OCI-LY1 (cell line): ENCODE data around the gene MCCD1.

Source experiments
- H2AFZ ChIP-seq: fragments of 200-600 bp; sonication (generic), shearing (Covaris generic); 2 replicates; pipeline ENCODE4 v1.6.0; 2014; ENCODE audit warnings: antibody characterized with exemption, mild to moderate bottlenecking, low read length
- H3F3A ChIP-seq: fragments of 200-600 bp; sonication (generic), shearing (Covaris generic); 2 replicates; pipeline ENCODE4 v1.6.0; 2014; ENCODE audit warnings: mild to moderate bottlenecking, antibody characterized with exemption, low read length, moderate library complexity; ENCODE audit not compliant: insufficient read depth
- H3K27ac ChIP-seq: fragments of 200-600 bp; sonication (generic); 2 replicates; pipeline ENCODE4 v1.5.1; 2014; ENCODE audit warnings: low read length, mixed run types, mild to moderate bottlenecking, low read depth; ENCODE audit not compliant: poor library complexity, severe bottlenecking
- H3K27me3 ChIP-seq: fragments of 200-600 bp; sonication (generic); 2 replicates; pipeline ENCODE4 v1.6.0; 2014; ENCODE audit warnings: antibody characterized with exemption, mild to moderate bottlenecking, low read length, moderate library complexity; ENCODE audit not compliant: insufficient read depth
- H3K36me3 ChIP-seq: fragments of 200-600 bp; sonication (generic); 2 replicates; pipeline ENCODE4 v1.6.1; 2014; ENCODE audit warnings: mild to moderate bottlenecking, antibody characterized with exemption, low read length, moderate library complexity, mixed read lengths; ENCODE audit not compliant: insufficient read depth
- H3K4me1 ChIP-seq: fragments of 200-600 bp; sonication (generic); 2 replicates; pipeline ENCODE4 v1.5.1; 2014; ENCODE audit warnings: mild to moderate bottlenecking, low read length, moderate library complexity; ENCODE audit not compliant: insufficient read depth, severe bottlenecking
- H3K4me2 ChIP-seq: fragments of 200-600 bp; sonication (generic), shearing (Covaris generic); 2 replicates; pipeline ENCODE4 v1.6.1; 2014; ENCODE audit warnings: low read length
- H3K4me3 ChIP-seq: fragments of 200-600 bp; sonication (generic); 2 replicates; pipeline ENCODE4 v1.5.1; 2014; ENCODE audit warnings: low read length, low read depth, mild to moderate bottlenecking, mixed read lengths; ENCODE audit not compliant: poor library complexity, severe bottlenecking
- H3K79me2 ChIP-seq: fragments of 200-600 bp; shearing (Covaris generic); 2 replicates; pipeline ENCODE4 v1.6.1; 2016; ENCODE audit warnings: mixed run types, low read length, mixed read lengths; ENCODE audit not compliant: insufficient read depth
- H3K9ac ChIP-seq: fragments of 200-600 bp; sonication (generic), shearing (Covaris generic); 2 replicates; pipeline ENCODE4 v1.6.1; 2014; ENCODE audit warnings: mild to moderate bottlenecking, low read length, mixed read lengths
- H3K9me2 ChIP-seq: fragments of 200-600 bp; sonication (generic), shearing (Covaris generic); 2 replicates; pipeline ENCODE4 v1.6.1; 2014; ENCODE audit warnings: low read depth, mild to moderate bottlenecking, low read length, mixed read lengths
- H3K9me3 ChIP-seq: fragments of 200-600 bp; shearing (Covaris generic); 2 replicates; pipeline ENCODE4 v1.6.1; 2014; ENCODE audit warnings: low read length, mixed read lengths
- H4K20me1 ChIP-seq: fragments of 200-600 bp; sonication (generic), shearing (Covaris generic); 2 replicates; pipeline ENCODE4 v1.6.0; 2016; ENCODE audit warnings: mild to moderate bottlenecking, low read length; ENCODE audit not compliant: insufficient read depth
- CTCF ChIP-seq: fragments of 200-600 bp; sonication (generic), shearing (Covaris generic); IDR thresholded peaks from 2 replicates; pipeline ENCODE4 v1.5.1; 2017; ENCODE audit warnings: mild to moderate bottlenecking, antibody characterized with exemption, low read length, moderate library complexity, mixed read lengths
- EZH2 ChIP-seq: fragments of 200-600 bp; sonication (generic), shearing (Covaris generic); IDR thresholded peaks from 2 replicates; pipeline ENCODE4 v1.8.0; 2017; ENCODE audit warnings: borderline replicate concordance, mixed run types, mild to moderate bottlenecking, antibody characterized with exemption, low read length, moderate library complexity, mixed read lengths

MCCD1 gene

GRCh38 chr6:31521835-31522234 lies 6.9 kb upstream of the MCCD1 start:
- H3F3A ChIP-seq, result no peaks in the 10 kb centered on the region
- no peaks in the 10 kb centered on the region for H3K79me2 ChIP-seq
- no peaks in the 10 kb centered on the region for H3K9me2 ChIP-seq
- no peaks in the 10 kb centered on the region for H3K36me3 ChIP-seq
- TF ChIP-seq CTCF (no peak), EZH2 (no peak)
- H3K27me3 ChIP-seq, result no peaks in the 10 kb centered on the region; the same call in 1 of the 2 replicates
- H3K9me3 ChIP-seq, result no peaks in the 10 kb centered on the region
- H2AFZ ChIP-seq, result no peak overlapping the region
- H4K20me1 ChIP-seq, result no peaks in the 10 kb centered on the region
- no peak overlapping the region for H3K4me3 ChIP-seq
- H3K4me1 ChIP-seq, result no peaks in the 10 kb centered on the region
- no peak overlapping the region for H3K27ac ChIP-seq
- H3K9ac ChIP-seq, result no peak overlapping the region
- no peak overlapping the region for H3K4me2 ChIP-seq

GRCh38 chr6:31525553-31525931 lies 3.2 kb upstream of the MCCD1 start:
- no peaks in the 10 kb centered on the region for H3K9me2 ChIP-seq
- H3K27me3 ChIP-seq, result no peaks in the 10 kb centered on the region; the same call in 1 of the 2 replicates
- H3K27ac ChIP-seq, result no peak overlapping the region
- no peak overlapping the region for H3K9ac ChIP-seq
- no peaks in the 10 kb centered on the region for H3K9me3 ChIP-seq
- H3K36me3 ChIP-seq, result peaks cover 13% of the 10 kb centered on the region
- H3F3A ChIP-seq, result peaks cover 5% of the 10 kb centered on the region; the same call in 1 of the 2 replicates
- no peaks in the 10 kb centered on the region for H4K20me1 ChIP-seq
- no peaks in the 10 kb centered on the region for H3K79me2 ChIP-seq
- no peak overlapping the region for H3K4me2 ChIP-seq
- H2AFZ ChIP-seq, result no peak overlapping the region
- no peak overlapping the region for H3K4me3 ChIP-seq
- H3K4me1 ChIP-seq, result no peaks in the 10 kb centered on the region
- TF ChIP-seq CTCF (no peak), EZH2 (no peak)

GRCh38 chr6:31525932-31526591 lies 2.7 kb upstream of the MCCD1 start:
- Histone ChIP-seq H4K20me1 (no peaks in the 10 kb centered on the region), H3K9ac (no peak overlapping the region), H3K4me2 (no peak overlapping the region), H2AFZ (no peak overlapping the region), H3K9me3 (no peaks in the 10 kb centered on the region), H3K79me2 (no peaks in the 10 kb centered on the region), H3K36me3 (peaks cover 18% of the 10 kb centered on the region), H3K27me3 (no peaks in the 10 kb centered on the region; the same call in 1 of the 2 replicates), H3K9me2 (no peaks in the 10 kb centered on the region), H3K4me3 (no peak overlapping the region), H3K27ac (no peak overlapping the region), H3F3A (peaks cover 10% of the 10 kb centered on the region; the same call in 1 of the 2 replicates), H3K4me1 (no peaks in the 10 kb centered on the region)
- TF ChIP-seq CTCF, result no peak
- TF ChIP-seq EZH2, result no peak
